Measurements from ENCODE around the gene SORBS1.

GRCh38 chr10:95458014-95458413, 103.2 kb downstream of the SORBS1 start:
- no peak for TF ChIP-seq CTCF (IDR thresholded peaks at IDR 0.05)
- no peak for TF ChIP-seq POLR2A (IDR thresholded peaks at IDR 0.05)
